H9 (cell line): ENCODE results near the gene ENKUR. TPM values are rescaled to one million over a fixed set of nuclear protein-coding genes. Genes with fewer than 3 reads are reported as not detected.

Experiments
- DNase-seq: peaks from one replicate; pipeline ENCODE4 v3.0.0-alpha.2; 2017
- H2AFZ ChIP-seq: one replicate; pipeline ENCODE4 v1.6.1; 2013; ENCODE audit warnings: mild to moderate bottlenecking, low read length, control low read depth, moderate library complexity
- H2AK5ac ChIP-seq: 2 replicates; pipeline ENCODE4 v1.6.1; 2013; ENCODE audit warnings: low read length, control low read depth, mixed read lengths; ENCODE audit not compliant: insufficient read length
- H2BK120ac ChIP-seq: one replicate; pipeline ENCODE4 v1.6.1; 2013; ENCODE audit warnings: low read depth, mild to moderate bottlenecking, low read length, control low read depth, inconsistent platforms; ENCODE audit not compliant: poor library complexity, severe bottlenecking
- H2BK12ac ChIP-seq: 2 replicates; pipeline ENCODE4 v1.6.1; 2013; ENCODE audit warnings: low read length, control low read depth, mixed read lengths, low read depth; ENCODE audit not compliant: insufficient read length
- H2BK15ac ChIP-seq: 2 replicates; pipeline ENCODE4 v1.6.1; 2013; ENCODE audit warnings: low read depth, low read length, control low read depth
- H2BK20ac ChIP-seq: one replicate; pipeline ENCODE4 v1.6.1; 2013; ENCODE audit warnings: low read depth, mild to moderate bottlenecking, low read length, control low read depth, inconsistent platforms; ENCODE audit not compliant: poor library complexity, severe bottlenecking
- H2BK5ac ChIP-seq: 2 replicates; pipeline ENCODE4 v1.6.1; 2013; ENCODE audit warnings: low read length, control low read depth, mixed read lengths; ENCODE audit not compliant: insufficient read length
- H3K14ac ChIP-seq: 2 replicates; pipeline ENCODE4 v1.6.1; 2013; ENCODE audit warnings: low read length, control low read depth; ENCODE audit not compliant: insufficient read depth
- H3K18ac ChIP-seq: 2 replicates; pipeline ENCODE4 v1.6.1; 2013; ENCODE audit warnings: low read depth, mild to moderate bottlenecking, mixed read lengths, low read length, control low read depth; ENCODE audit not compliant: insufficient read length
- H3K23ac ChIP-seq: 2 replicates; pipeline ENCODE4 v1.6.1; 2013; ENCODE audit warnings: low read length, control low read depth, mixed read lengths, low read depth; ENCODE audit not compliant: insufficient read length
- H3K23me2 ChIP-seq: 2 replicates; pipeline ENCODE4 v1.6.1; 2013; ENCODE audit warnings: low read depth, mild to moderate bottlenecking, mixed read lengths, low read length, control low read depth; ENCODE audit not compliant: insufficient read length, poor library complexity, severe bottlenecking
- H3K27ac ChIP-seq: 2 replicates; pipeline ENCODE4 v1.5.1; 2013; ENCODE audit warnings: low read length, control low read depth, mixed read lengths, low read depth; ENCODE audit not compliant: insufficient read length
- H3K27me3 ChIP-seq: 2 replicates; pipeline ENCODE4 v1.6.1; 2013; ENCODE audit warnings: low read length, control low read depth, inconsistent platforms; ENCODE audit not compliant: insufficient read depth
- H3K4ac ChIP-seq: 2 replicates; pipeline ENCODE4 v1.6.1; 2013; ENCODE audit warnings: low read depth, mild to moderate bottlenecking, control low read depth, inconsistent platforms, low read length, moderate library complexity
- H3K4me1 ChIP-seq: 2 replicates; pipeline ENCODE4 v1.6.1; 2013; ENCODE audit warnings: low read length, control low read depth, inconsistent platforms; ENCODE audit not compliant: insufficient read depth
- H3K4me2 ChIP-seq: 2 replicates; pipeline ENCODE4 v1.6.1; 2013; ENCODE audit warnings: low read length, control low read depth, mixed read lengths; ENCODE audit not compliant: insufficient read length, insufficient read depth
- H3K56ac ChIP-seq: 2 replicates; pipeline ENCODE4 v1.6.1; 2013; ENCODE audit warnings: low read depth, mild to moderate bottlenecking, mixed read lengths, low read length, control low read depth; ENCODE audit not compliant: insufficient read length
- H3K79me1 ChIP-seq: 2 replicates; pipeline ENCODE4 v1.6.1; 2013; ENCODE audit warnings: low read depth, mild to moderate bottlenecking, moderate library complexity, low read length, control low read depth, inconsistent platforms; ENCODE audit not compliant: insufficient read depth, poor library complexity, severe bottlenecking
- H3K79me2 ChIP-seq: 2 replicates; pipeline ENCODE4 v1.6.1; 2013; ENCODE audit warnings: low read length, control low read depth, inconsistent platforms; ENCODE audit not compliant: insufficient read depth
- H3K9ac ChIP-seq: 2 replicates; pipeline ENCODE4 v1.6.1; 2013; ENCODE audit warnings: low read length, control low read depth, mixed read lengths; ENCODE audit not compliant: insufficient read length; ENCODE audit errors: extremely low read depth
- H3K9me3 ChIP-seq: one replicate; pipeline ENCODE4 v1.6.1; 2013; ENCODE audit warnings: low read depth, low read length, inconsistent platforms; ENCODE audit not compliant: control insufficient read depth
- H3T11ph ChIP-seq: one replicate; pipeline ENCODE4 v1.6.1; 2013; ENCODE audit warnings: mild to moderate bottlenecking, low read length, control low read depth, inconsistent platforms
- H4K20me1 ChIP-seq: one replicate; pipeline ENCODE4 v1.6.1; 2013; ENCODE audit not compliant: control insufficient read depth, insufficient read length, insufficient read depth
- H4K5ac ChIP-seq: 2 replicates; pipeline ENCODE4 v1.6.1; 2013; ENCODE audit warnings: low read depth, mild to moderate bottlenecking, mixed read lengths, low read length, control low read depth; ENCODE audit not compliant: insufficient read length
- H4K8ac ChIP-seq: replicated peaks from 2 replicates; pipeline ENCODE4 v1.6.1; 2013; ENCODE audit warnings: low read length, control low read depth, mixed read lengths, low read depth; ENCODE audit not compliant: insufficient read length
- H4K91ac ChIP-seq: 2 replicates; pipeline ENCODE4 v1.6.1; 2013; ENCODE audit warnings: low read depth, mild to moderate bottlenecking, moderate library complexity, mixed read lengths, low read length, control low read depth; ENCODE audit not compliant: insufficient read length
- H3K27ac Mint-ChIP-seq, 3 experiments: 2 replicates in 2 of 3; 3 replicates in 1 of 3; pipeline ENCODE4 v1.8.0; 2020 to 2021; ENCODE audit warnings: mixed read lengths in 3 of 3, mild to moderate bottlenecking in 1 of 3, moderate library complexity in 1 of 3
- H3K27me3 Mint-ChIP-seq: 2 replicates; pipeline ENCODE4 v1.8.0; 2021; ENCODE audit warnings: low read depth, mild to moderate bottlenecking, moderate library complexity, mixed read lengths
- H3K36me3 Mint-ChIP-seq, 3 experiments: 2 replicates in 2 of 3; 3 replicates in 1 of 3; pipeline ENCODE4 v1.8.0; 2020 to 2021; ENCODE audit warnings: low read depth in 3 of 3, mixed read lengths in 3 of 3; ENCODE audit not compliant: insufficient read depth in 1 of 3
- H3K4me1 Mint-ChIP-seq, 2 experiments: 2 replicates each; pipeline ENCODE4 v1.8.0; 2020; ENCODE audit warnings: mixed read lengths in 2 of 2
- H3K4me3 Mint-ChIP-seq, 2 experiments: 2 replicates in 1 of 2; 3 replicates in 1 of 2; pipeline ENCODE4 v1.8.0; 2020 to 2021; ENCODE audit warnings: mild to moderate bottlenecking in 2 of 2, mixed read lengths in 2 of 2, moderate library complexity in 1 of 2
- H3K9me3 Mint-ChIP-seq, 2 experiments: 2 replicates in 1 of 2; 3 replicates in 1 of 2; pipeline ENCODE4 v1.8.0; 2020; ENCODE audit warnings: mild to moderate bottlenecking in 2 of 2, mixed read lengths in 2 of 2, moderate library complexity in 1 of 2
- WGBS: extraction: QIAGEN DNeasy Blood & Tissue Kit; methylation state at CpG from one replicate; pipeline ENCODE4 v1.1.7; 2013; ENCODE audit warnings: missing lambda C conversion rate, low lambda C conversion rate, mixed read lengths; ENCODE audit not compliant: insufficient read length; ENCODE audit errors: extremely low coverage; 5-methylcytosine and 5-hydroxymethylcytosine counted together
- total RNA-seq: library from RNA; stranded (reverse); gene quantifications from 2 replicates; pipeline ENCODE4 v1.2.1, GENCODE V29; 2021
- TF ChIP-seq, protein P1 (sequence below): fragments of 200-600 bp; sonication (generic); conservative IDR thresholded peaks from 3 replicates; pipeline ENCODE4 v1.8.0; 2021; ENCODE audit warnings: antibody characterized with exemption, mild to moderate bottlenecking

The ENKUR gene
- total RNA-seq, 1 experiment from 2014 or later: not detected

DNA sequence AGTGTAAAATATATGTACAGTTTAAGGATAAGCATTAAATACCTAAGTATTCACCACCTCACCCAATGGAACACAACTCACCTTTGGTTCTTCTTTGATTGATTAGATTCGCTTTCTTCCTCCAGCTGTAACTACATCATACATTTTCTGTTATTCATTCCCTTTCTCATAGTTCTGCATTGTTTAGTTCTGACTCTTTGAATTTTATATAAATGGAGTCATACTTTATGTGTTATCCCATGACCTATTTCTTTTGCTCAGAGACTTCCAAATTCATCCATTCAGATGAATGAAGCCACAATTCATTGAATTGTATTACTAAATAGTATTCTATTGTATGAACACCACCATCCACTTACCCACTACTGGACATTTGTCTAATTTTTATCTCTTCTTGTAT lies 12.8 kb upstream of the ENKUR start:
- Mint-ChIP-seq H3K4me1 (no peaks in the 10 kb centered on the region), H3K9me3 (no peaks in the 10 kb centered on the region), H3K36me3 (no peaks in the 10 kb centered on the region), H3K27me3 (no peaks in the 10 kb centered on the region), H3K27ac (no peak overlapping the region), H3K4me3 (no peak overlapping the region)
- no peaks in the 10 kb centered on the region for H3K27me3 ChIP-seq
- H4K5ac ChIP-seq: no peak overlapping the region
- H2BK15ac ChIP-seq: no peak overlapping the region
- H3K79me2 ChIP-seq: no peaks in the 10 kb centered on the region
- H2BK5ac ChIP-seq: no peak overlapping the region
- H2BK20ac ChIP-seq: no peak overlapping the region
- no peaks in the 10 kb centered on the region for H3K9me3 ChIP-seq
- H2BK120ac ChIP-seq: no peak overlapping the region
- H3K56ac ChIP-seq: no peak overlapping the region
- H4K8ac ChIP-seq: no peak overlapping the region
- no peak overlapping the region for H3K23ac ChIP-seq
- WGBS: no CpG with 5 or more reads among the region's 1 CpG
- H3K4me2 ChIP-seq: no peak overlapping the region
- no peak overlapping the region for H3K9ac ChIP-seq
- no peaks in the 10 kb centered on the region for H3K79me1 ChIP-seq
- no peak overlapping the region for H3K14ac ChIP-seq
- H2AFZ ChIP-seq: no peak overlapping the region
- no peak overlapping the region for H4K91ac ChIP-seq
- no peaks in the 10 kb centered on the region for H3K23me2 ChIP-seq
- no peak overlapping the region for H3K18ac ChIP-seq
- DNase-seq: no peak
- no peak overlapping the region for H3T11ph ChIP-seq
- H3K4me1 ChIP-seq: no peaks in the 10 kb centered on the region
- H2BK12ac ChIP-seq: no peak overlapping the region
- no peaks in the 10 kb centered on the region for H4K20me1 ChIP-seq
- H3K27ac ChIP-seq: no peak overlapping the region
- no peak overlapping the region for H2AK5ac ChIP-seq
- TF ChIP-seq, protein P1, sequence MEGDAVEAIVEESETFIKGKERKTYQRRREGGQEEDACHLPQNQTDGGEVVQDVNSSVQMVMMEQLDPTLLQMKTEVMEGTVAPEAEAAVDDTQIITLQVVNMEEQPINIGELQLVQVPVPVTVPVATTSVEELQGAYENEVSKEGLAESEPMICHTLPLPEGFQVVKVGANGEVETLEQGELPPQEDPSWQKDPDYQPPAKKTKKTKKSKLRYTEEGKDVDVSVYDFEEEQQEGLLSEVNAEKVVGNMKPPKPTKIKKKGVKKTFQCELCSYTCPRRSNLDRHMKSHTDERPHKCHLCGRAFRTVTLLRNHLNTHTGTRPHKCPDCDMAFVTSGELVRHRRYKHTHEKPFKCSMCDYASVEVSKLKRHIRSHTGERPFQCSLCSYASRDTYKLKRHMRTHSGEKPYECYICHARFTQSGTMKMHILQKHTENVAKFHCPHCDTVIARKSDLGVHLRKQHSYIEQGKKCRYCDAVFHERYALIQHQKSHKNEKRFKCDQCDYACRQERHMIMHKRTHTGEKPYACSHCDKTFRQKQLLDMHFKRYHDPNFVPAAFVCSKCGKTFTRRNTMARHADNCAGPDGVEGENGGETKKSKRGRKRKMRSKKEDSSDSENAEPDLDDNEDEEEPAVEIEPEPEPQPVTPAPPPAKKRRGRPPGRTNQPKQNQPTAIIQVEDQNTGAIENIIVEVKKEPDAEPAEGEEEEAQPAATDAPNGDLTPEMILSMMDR: no peak
- H3K4ac ChIP-seq: no peak overlapping the region
